HG03457 (cell line): ENCODE measurements around the gene PREX1.
A peak's percentile ranks its signal among the peaks of the same experiment; 100 is the strongest.

Source experiments
- ATAC-seq: cut with Tn5 transposase; IDR thresholded peaks from one replicate; pipeline ENCODE4 v1.9.1; 2021; ENCODE audit warnings: moderate number of reproducible peaks; ENCODE audit not compliant: unreplicated experiment

PREX1 gene

GRCh38 chr20:48738399-48739304 lies 89.1 kb downstream of the PREX1 start:
- ATAC-seq = peak; percentile 51

- ATAC-seq = no peak
Observed at GRCh38 chr20:48738094-48738398, 89.8 kb downstream of the PREX1 start.

- no peak for ATAC-seq
Observed at GRCh38 chr20:48737434-48738093, 90.2 kb downstream of the PREX1 start.

- ATAC-seq = no peak
Observed at GRCh38 chr20:48736636-48737035, 91.2 kb downstream of the PREX1 start.

GRCh38 chr20:48736231-48736630 lies 91.6 kb downstream of the PREX1 start:
- ATAC-seq = no peak

- ATAC-seq = no peak
Observed at GRCh38 chr20:48735112-48735511, 92.7 kb downstream of the PREX1 start.

GRCh38 chr20:48734104-48734749 lies 93.6 kb downstream of the PREX1 start:
- ATAC-seq = no peak

- ATAC-seq = no peak
Observed at GRCh38 chr20:48733296-48733790, 94.5 kb downstream of the PREX1 start.

- no peak for ATAC-seq
Observed at GRCh38 chr20:48732081-48732829, 95.5 kb downstream of the PREX1 start.

GRCh38 chr20:48731536-48731935 lies 96.3 kb downstream of the PREX1 start:
- no peak for ATAC-seq

GRCh38 chr20:48730977-48731376 lies 96.8 kb downstream of the PREX1 start:
- ATAC-seq = no peak

GRCh38 chr20:48729538-48729937 lies 98.3 kb downstream of the PREX1 start:
- no peak for ATAC-seq

GRCh38 chr20:48728042-48728825 lies 99.6 kb downstream of the PREX1 start:
- no peak for ATAC-seq

GRCh38 chr20:48727226-48727625 lies 100.6 kb downstream of the PREX1 start:
- no peak for ATAC-seq

- ATAC-seq = no peak
Observed at GRCh38 chr20:48725555-48725991, 102.2 kb downstream of the PREX1 start.

GRCh38 chr20:48724891-48725554 lies 102.8 kb downstream of the PREX1 start:
- no peak for ATAC-seq

- ATAC-seq = no peak
Observed at GRCh38 chr20:48724382-48724781, 103.4 kb downstream of the PREX1 start.

- ATAC-seq = no peak
Observed at GRCh38 chr20:48723308-48724264, 104.2 kb downstream of the PREX1 start.
